ENCODE measurements around the gene C4A.
"Not testable (repeated sequence)": the region's sequence is repeated elsewhere in the genome, so short reads cannot be mapped to it uniquely, and the experiment has no call there.

The C4A gene

GRCh38 chr6:31980998-31981397 is 859 bp upstream of the C4A start:
- not testable (repeated sequence) for DNase-seq

- not testable (repeated sequence) for DNase-seq
Observed at GRCh38 chr6:31989363-31989762, 7.5 kb downstream of the C4A start.

- not testable (repeated sequence) for DNase-seq
Observed at GRCh38 chr6:31994421-31994820, 12.6 kb downstream of the C4A start.

- not testable (repeated sequence) for DNase-seq
Observed at GRCh38 chr6:31996385-31996784, 14.5 kb downstream of the C4A start.

GRCh38 chr6:32002546-32003268 is 20.9 kb downstream of the C4A start:
- not testable (repeated sequence) for DNase-seq

- DNase-seq = not testable (repeated sequence)
Observed at GRCh38 chr6:32003301-32003700, 21.4 kb downstream of the C4A start.

GRCh38 chr6:32004393-32004792 is 22.5 kb downstream of the C4A start:
- DNase-seq = not testable (repeated sequence)

GRCh38 chr6:32004864-32005537 is 23.1 kb downstream of the C4A start:
- DNase-seq = not testable (repeated sequence)

GRCh38 chr6:32005538-32005880 is 23.7 kb downstream of the C4A start:
- DNase-seq = not testable (repeated sequence)

- DNase-seq = peak; percentile 42
Observed at GRCh38 chr6:32005991-32006529, 24.2 kb downstream of the C4A start.

GRCh38 chr6:32007086-32007485 is 25.2 kb downstream of the C4A start:
- DNase-seq = peak; percentile 41

- not testable (repeated sequence) for DNase-seq
Observed at GRCh38 chr6:32008037-32008436, 26.2 kb downstream of the C4A start.

- peak; percentile 35 for DNase-seq
Observed at GRCh38 chr6:32008616-32009015, 26.8 kb downstream of the C4A start.

GRCh38 chr6:32009537-32009936 is 27.7 kb downstream of the C4A start:
- DNase-seq = not testable (repeated sequence)

- not testable (repeated sequence) for DNase-seq
Observed at GRCh38 chr6:32010856-32011530, 29.1 kb downstream of the C4A start.

- not testable (repeated sequence) for DNase-seq
Observed at GRCh38 chr6:32012941-32013617, 31.2 kb downstream of the C4A start.

GRCh38 chr6:32013738-32014137 is 31.9 kb downstream of the C4A start:
- not testable (repeated sequence) for DNase-seq

GRCh38 chr6:32014547-32014946 is 32.7 kb downstream of the C4A start, which contains the start of gene C4B:
Gene C4B (plus strand): TSS chr6:32014795. CDS start chr6:32014846, 51 bp downstream.
- DNase-seq = not testable (repeated sequence)

GRCh38 chr6:32022100-32022499 is 40.2 kb downstream of the C4A start:
- DNase-seq = not testable (repeated sequence)

GRCh38 chr6:32028631-32029030 is 46.8 kb downstream of the C4A start:
- not testable (repeated sequence) for DNase-seq

- DNase-seq = not testable (repeated sequence)
Observed at GRCh38 chr6:32029553-32029952, 47.7 kb downstream of the C4A start.

- DNase-seq = not testable (repeated sequence)
Observed at GRCh38 chr6:32035283-32036013, 53.6 kb downstream of the C4A start.
